NCI-H1092 treated with DMSO at 0.1 percent for 48 hours (cell line): Measurements from ENCODE around the gene MUL1.
"Not testable (repeated sequence)": the region's sequence is repeated elsewhere in the genome, so short reads cannot be mapped to it uniquely, and the experiment has no call there.

Experiments
- DNase-seq: peaks from one replicate; lab custom pipeline; 2025; lab: John Stamatoyannopoulos, UW

Gene MUL1

GRCh38 chr1:20511518-20512428 lies 3.8 kb upstream of the MUL1 start:
- no peak for DNase-seq

- no peak for DNase-seq
Measured at GRCh38 chr1:20508411-20508771, 440 bp upstream of the MUL1 start.

GRCh38 chr1:20507248-20507563 lies 745 bp downstream of the MUL1 start:
- no peak for DNase-seq

GRCh38 chr1:20505488-20505887 lies 2.5 kb downstream of the MUL1 start:
- no peak for DNase-seq

GRCh38 chr1:20500716-20501115 lies 7.2 kb downstream of the MUL1 start:
- DNase-seq, result no peak

GRCh38 chr1:20499718-20500117 lies 8.2 kb downstream of the MUL1 start:
- no peak for DNase-seq

- no peak for DNase-seq
Measured at GRCh38 chr1:20499105-20499504, 8.8 kb downstream of the MUL1 start.

- DNase-seq, result no peak
Measured at GRCh38 chr1:20498116-20498515, 9.8 kb downstream of the MUL1 start.

GRCh38 chr1:20497506-20497905 lies 10.4 kb downstream of the MUL1 start:
- no peak for DNase-seq

GRCh38 chr1:20496725-20497383 lies 11.1 kb downstream of the MUL1 start:
- DNase-seq, result not testable (repeated sequence)

- no peak for DNase-seq
Measured at GRCh38 chr1:20496241-20496661, 11.7 kb downstream of the MUL1 start.

- no peak for DNase-seq
Measured at GRCh38 chr1:20495661-20496060, 12.3 kb downstream of the MUL1 start.

GRCh38 chr1:20494609-20495311 lies 13.2 kb downstream of the MUL1 start:
- no peak for DNase-seq

GRCh38 chr1:20493839-20494608 lies 13.9 kb downstream of the MUL1 start:
- DNase-seq, result peak; percentile 89

GRCh38 chr1:20493309-20493708 lies 14.6 kb downstream of the MUL1 start:
- DNase-seq, result no peak

- DNase-seq, result no peak
Measured at GRCh38 chr1:20492751-20493150, 15.2 kb downstream of the MUL1 start.

GRCh38 chr1:20491866-20492265 lies 16.1 kb downstream of the MUL1 start:
- DNase-seq, result no peak

- DNase-seq, result no peak
Measured at GRCh38 chr1:20491178-20491577, 16.8 kb downstream of the MUL1 start.

- DNase-seq, result no peak
Measured at GRCh38 chr1:20487236-20487590, 20.7 kb downstream of the MUL1 start.

- DNase-seq, result peak; percentile 66
Measured at GRCh38 chr1:20486457-20487235, 21.3 kb downstream of the MUL1 start.
